Thymus (tissue), 14 donors: ENCODE data around the gene SUPT20HL1. TPM values are rescaled to one million over a fixed set of nuclear protein-coding genes. Genes with fewer than 3 reads are reported as not detected.
"Not testable (repeated sequence)": the region's sequence is repeated elsewhere in the genome, so short reads cannot be mapped to it uniquely, and the experiment has no call there.

Experiments used
- DNase-seq, 9 donors: peaks; one replicate each; pipeline ENCODE4 v3.0.0-alpha.2; 2013; ENCODE audit warnings: low spot score in 9 of 9, low read depth in 6 of 9, missing footprints in 1 of 9
- H3K27ac ChIP-seq, 2 donors: one replicate each; pipeline ENCODE4 v1.5.1; 2013; ENCODE audit warnings: control low read depth in 1 of 2, low read depth in 1 of 2, low read length in 1 of 2, mild to moderate bottlenecking in 1 of 2, moderate library complexity in 1 of 2
- H3K27me3 ChIP-seq, 2 donors: one replicate each; pipeline ENCODE4 v1.5.1; 2013; ENCODE audit warnings: low read length in 1 of 2; ENCODE audit not compliant: control insufficient read depth in 2 of 2, insufficient read depth in 1 of 2
- H3K36me3 ChIP-seq, 2 donors: one replicate each; pipeline ENCODE4 v1.5.1; 2013; ENCODE audit warnings: low read length in 1 of 2, mild to moderate bottlenecking in 1 of 2, moderate library complexity in 1 of 2; ENCODE audit not compliant: control insufficient read depth in 2 of 2, insufficient read depth in 2 of 2
- H3K4me1 ChIP-seq, 2 donors: one replicate each; pipeline ENCODE4 v1.5.1; 2013; ENCODE audit warnings: low read length in 2 of 2; ENCODE audit not compliant: control insufficient read depth in 2 of 2, insufficient read depth in 2 of 2
- H3K4me3 ChIP-seq, 2 donors: one replicate each; pipeline ENCODE4 v1.5.1; 2013; ENCODE audit warnings: low read length in 2 of 2, control low read depth in 1 of 2, mild to moderate bottlenecking in 1 of 2
- H3K9me3 ChIP-seq, 2 donors: one replicate each; pipeline ENCODE4 v1.5.1; 2013; ENCODE audit warnings: low read length in 1 of 2, mild to moderate bottlenecking in 1 of 2; ENCODE audit not compliant: control insufficient read depth in 2 of 2, insufficient read depth in 1 of 2
- WGBS: extraction: QIAGEN DNeasy Blood & Tissue Kit; methylation state at CpG from one replicate; pipeline ENCODE4 v1.1.7; 2013; 5-methylcytosine and 5-hydroxymethylcytosine counted together
- long read RNA-seq, 10 donors: transcript quantifications; one replicate each; lab custom pipeline, GENCODE V29; 2026
- polyA plus RNA-seq: library from polyadenylated mRNA; stranded (reverse); fragments of 200-250 nt; gene quantifications from one replicate; pipeline ENCODE4 v1.2.3, GENCODE V29; 2013
- total RNA-seq: library from RNA; stranded (reverse); fragments of 120-200 nt; gene quantifications from one replicate; pipeline ENCODE4 v1.2.4, GENCODE V29; 2013
- donor health status: healthy.

Gene SUPT20HL1
- total RNA-seq (not detected), polyA plus RNA-seq (0.02 TPM)
- long read RNA-seq, donor 1: 0 reads
- long read RNA-seq, donor 2: 0 reads
- long read RNA-seq, donor 3: 0 reads
- long read RNA-seq, donor 4: 0 reads
- long read RNA-seq, donor 5: 0 reads
- long read RNA-seq, donor 6: 0 reads
- long read RNA-seq, donor 7: 0 reads
- long read RNA-seq, donor 8: 0 reads
- long read RNA-seq, donor 9: 0 reads
- long read RNA-seq, donor 10: 0 reads

DNA sequence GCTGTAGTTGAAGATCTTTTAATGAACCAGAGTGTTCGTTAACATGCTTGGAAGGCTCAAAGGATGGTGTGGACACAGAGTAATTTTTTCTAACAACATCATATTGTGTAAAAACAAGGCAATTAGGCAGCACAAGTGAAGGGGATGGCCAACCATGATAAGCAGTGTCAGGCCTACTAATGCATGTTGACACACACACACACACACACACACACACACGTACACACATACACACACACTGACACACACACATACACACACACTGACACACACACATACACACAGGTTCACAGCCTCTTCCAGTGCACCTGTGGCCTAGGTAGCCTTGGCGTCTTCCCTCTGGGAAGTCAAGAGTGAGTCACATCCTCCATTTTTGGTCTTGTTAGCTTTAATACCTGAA lies at the start of gene SUPT20HL1:
Gene SUPT20HL1, plus strand, starts transcription at position 368 of the 400 bp plus-strand sequence. CDS start 2,122 bp downstream, outside the sequence.
- WGBS: 98% methylated on average over 3 of the region's 3 CpGs
- Histone ChIP-seq H3K27me3 (no peaks in the 10 kb centered on the region), H3K27ac (no peak within 1 kb of the TSS), H3K4me3 (no peak within 1 kb of the TSS), H3K36me3 (no peaks in the 10 kb centered on the region), H3K4me1 (peaks cover 0 to 6% of the 10 kb centered on the region in 2 donors), H3K9me3 (no peaks in the 10 kb centered on the region)
- no peak for DNase-seq

DNA sequence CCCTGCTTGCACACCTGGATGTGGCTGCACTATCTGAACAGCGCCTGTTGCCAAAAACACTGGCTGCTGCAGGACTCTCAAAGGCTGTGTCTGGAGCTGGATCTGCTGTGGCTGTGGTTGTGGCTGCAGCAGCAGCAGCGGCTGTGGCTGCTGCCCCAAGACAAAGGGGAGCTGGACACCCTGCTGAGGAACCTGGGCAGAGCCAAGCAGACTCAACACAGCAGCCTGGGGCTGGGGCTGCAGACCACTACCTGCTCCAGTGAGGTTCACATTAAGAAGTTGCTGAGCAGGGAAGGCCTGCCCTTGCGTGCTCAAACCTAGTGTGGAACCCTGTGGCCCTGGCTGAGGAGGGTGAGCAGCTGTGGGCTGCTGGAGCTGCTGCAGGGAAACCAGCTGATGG lies 49.5 kb upstream of the SUPT20HL1 start:
- H3K27ac ChIP-seq, H3K9me3 ChIP-seq, H3K4me3 ChIP-seq, DNase-seq, H3K36me3 ChIP-seq, H3K4me1 ChIP-seq, H3K27me3 ChIP-seq: not testable (repeated sequence)
- WGBS: 41% methylated on average over 3 of the region's 3 CpGs

DNA sequence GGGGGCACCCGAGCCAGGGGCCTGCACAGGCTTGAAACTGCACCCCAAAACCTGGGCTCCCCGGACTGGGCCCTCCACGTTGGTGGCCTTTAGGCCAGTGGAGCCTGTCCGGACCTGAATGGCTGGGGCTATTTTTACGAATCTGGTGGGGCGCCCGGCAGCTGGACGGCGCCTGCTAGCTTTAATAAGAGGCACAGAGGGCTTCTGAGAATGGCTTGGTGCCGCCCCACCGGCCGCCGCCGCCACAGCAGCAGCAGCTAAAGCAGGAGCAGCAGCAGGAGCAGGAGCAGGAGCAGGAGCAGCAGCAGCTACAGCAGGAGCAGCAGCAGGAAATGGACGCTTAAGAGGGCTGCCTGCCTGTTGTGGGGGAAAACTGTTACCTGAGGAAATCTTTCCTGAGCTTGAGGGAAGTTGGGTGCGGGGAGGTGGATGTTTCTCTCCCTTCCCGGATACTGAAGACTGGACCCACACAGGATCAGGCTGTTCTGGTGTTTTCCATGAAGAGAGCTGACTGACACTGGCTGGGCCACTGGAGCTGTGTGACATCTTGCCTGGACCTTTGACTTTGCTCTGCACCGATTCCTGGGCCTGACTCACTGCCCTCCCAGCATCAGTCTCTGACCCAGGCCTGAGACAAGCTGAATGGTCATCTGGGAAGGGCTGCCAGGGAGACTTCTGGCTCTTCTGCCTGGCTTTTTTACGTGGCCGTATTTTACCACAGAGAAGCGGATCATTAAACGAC lies 48.8 kb upstream of the SUPT20HL1 start:
- not testable (repeated sequence) for H3K36me3 ChIP-seq, DNase-seq, H3K27me3 ChIP-seq, H3K4me3 ChIP-seq, H3K27ac ChIP-seq, H3K9me3 ChIP-seq, H3K4me1 ChIP-seq
- 95% methylated on average over 21 of the region's 22 CpGs for WGBS

DNA sequence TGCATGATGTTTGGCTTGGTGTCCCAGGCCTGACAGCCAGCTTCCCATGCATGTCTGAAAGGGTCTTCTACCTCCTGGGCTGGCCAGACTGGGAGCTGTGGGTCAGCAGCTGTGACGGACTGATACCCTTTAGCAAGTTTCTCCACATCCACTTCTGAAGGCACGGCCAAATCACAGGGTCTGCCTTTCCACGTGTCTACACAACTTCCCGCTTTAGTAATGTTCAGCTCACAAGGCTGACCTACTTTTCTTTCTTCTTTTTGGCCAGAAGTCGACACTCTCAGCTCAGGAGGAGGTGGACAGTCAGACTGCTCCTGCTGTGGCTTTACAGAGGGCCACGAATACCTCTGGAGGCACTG lies 48.2 kb upstream of the SUPT20HL1 start:
- WGBS: 99% methylated on average over 6 of the region's 6 CpGs
- not testable (repeated sequence) for DNase-seq, H3K4me3 ChIP-seq, H3K36me3 ChIP-seq, H3K4me1 ChIP-seq, H3K27ac ChIP-seq, H3K9me3 ChIP-seq, H3K27me3 ChIP-seq

DNA sequence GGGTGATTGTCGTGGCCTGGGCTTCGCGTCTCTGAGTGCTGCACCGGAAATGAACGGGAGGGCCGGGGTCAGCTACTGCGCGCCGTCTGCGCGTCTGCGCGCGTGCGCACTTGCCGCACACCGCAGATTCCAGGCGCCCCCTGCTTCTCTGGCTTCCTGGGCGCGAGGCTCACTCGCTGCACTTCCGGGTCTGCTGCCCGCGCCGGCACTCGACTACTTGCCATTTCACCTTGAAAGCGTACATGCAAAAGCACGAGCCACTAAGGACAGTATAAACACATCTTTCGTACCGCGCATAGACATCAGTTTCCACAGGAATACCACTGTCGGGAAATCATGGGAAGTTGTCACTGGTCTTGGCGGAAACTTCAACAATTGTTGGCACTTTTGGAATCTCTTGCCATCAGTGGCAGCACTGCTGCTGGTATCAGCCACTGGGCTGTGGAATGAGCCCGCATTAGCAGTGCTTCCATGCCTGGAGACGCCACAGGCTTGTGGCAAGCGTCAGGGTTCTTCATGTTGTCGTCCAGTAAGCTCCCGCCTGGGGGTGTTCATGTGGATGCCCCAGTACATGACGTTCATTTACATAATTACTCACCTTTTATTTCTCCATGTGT lies 46.3 kb upstream of the SUPT20HL1 start, which contains the start of gene SUPT20HL2:
Gene SUPT20HL2, minus strand, starts transcription at position 51 of the 617 bp plus-strand sequence. CDS start 754 bp downstream, outside the sequence.
- no peak for DNase-seq
- Histone ChIP-seq H3K4me1 (no peaks in the 10 kb centered on the region), H3K27me3 (no peaks in the 10 kb centered on the region), H3K9me3 (no peaks in the 10 kb centered on the region), H3K36me3 (no peaks in the 10 kb centered on the region), H3K27ac (no peak within 1 kb of the TSS), H3K4me3 (no peak within 1 kb of the TSS)
- 99% methylated on average over 39 of the region's 39 CpGs for WGBS

DNA sequence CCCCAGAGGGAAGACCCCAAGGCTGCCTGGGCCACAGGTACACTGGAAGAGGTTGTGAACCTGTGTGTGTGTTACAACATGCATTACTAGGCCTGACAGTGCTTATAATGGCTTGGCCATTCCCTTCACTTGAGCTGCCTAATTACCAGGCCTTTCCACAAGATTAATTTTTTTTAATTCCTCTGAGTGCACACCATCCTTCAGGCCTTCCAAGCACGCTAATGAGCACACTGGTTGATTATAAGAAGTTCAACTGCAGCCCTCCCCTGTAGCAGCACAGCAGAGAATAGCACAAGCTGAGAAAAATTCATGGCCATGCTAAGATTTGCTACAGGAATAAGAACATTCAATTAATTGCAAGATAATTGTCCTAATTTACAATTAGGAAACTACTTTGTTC lies 44.3 kb upstream of the SUPT20HL1 start:
- Histone ChIP-seq H3K4me3 (no peak overlapping the region), H3K4me1 (no peaks in the 10 kb centered on the region), H3K27me3 (no peaks in the 10 kb centered on the region), H3K27ac (no peak overlapping the region), H3K36me3 (no peaks in the 10 kb centered on the region), H3K9me3 (no peaks in the 10 kb centered on the region)
- WGBS: 86% methylated on average over 1 of the region's 1 CpG
- no peak for DNase-seq

DNA sequence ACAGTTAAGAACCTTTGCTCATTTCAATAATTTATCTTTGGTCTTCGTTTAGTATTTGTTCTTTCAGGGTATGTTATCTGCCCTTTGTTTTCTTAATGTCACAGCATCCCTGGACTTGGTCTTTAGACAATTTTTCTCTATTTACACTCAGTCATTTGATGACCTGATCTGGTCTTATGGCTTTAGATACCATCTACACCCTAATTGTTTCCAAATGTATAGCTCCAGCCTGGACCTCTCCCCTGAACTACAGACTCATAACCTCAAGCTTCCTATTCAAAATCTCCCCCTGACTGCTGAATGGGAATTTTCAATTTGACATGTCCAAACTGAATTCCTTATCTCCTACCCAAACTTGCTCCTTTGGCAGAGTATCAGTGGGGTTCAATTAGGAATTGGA lies 42.9 kb upstream of the SUPT20HL1 start:
- Histone ChIP-seq H3K27me3 (no peaks in the 10 kb centered on the region), H3K9me3 (no peaks in the 10 kb centered on the region), H3K27ac (no peak overlapping the region), H3K4me1 (no peaks in the 10 kb centered on the region), H3K4me3 (no peak overlapping the region), H3K36me3 (no peaks in the 10 kb centered on the region)
- no peak for DNase-seq
- WGBS: 97% methylated on average over 1 of the region's 1 CpG

DNA sequence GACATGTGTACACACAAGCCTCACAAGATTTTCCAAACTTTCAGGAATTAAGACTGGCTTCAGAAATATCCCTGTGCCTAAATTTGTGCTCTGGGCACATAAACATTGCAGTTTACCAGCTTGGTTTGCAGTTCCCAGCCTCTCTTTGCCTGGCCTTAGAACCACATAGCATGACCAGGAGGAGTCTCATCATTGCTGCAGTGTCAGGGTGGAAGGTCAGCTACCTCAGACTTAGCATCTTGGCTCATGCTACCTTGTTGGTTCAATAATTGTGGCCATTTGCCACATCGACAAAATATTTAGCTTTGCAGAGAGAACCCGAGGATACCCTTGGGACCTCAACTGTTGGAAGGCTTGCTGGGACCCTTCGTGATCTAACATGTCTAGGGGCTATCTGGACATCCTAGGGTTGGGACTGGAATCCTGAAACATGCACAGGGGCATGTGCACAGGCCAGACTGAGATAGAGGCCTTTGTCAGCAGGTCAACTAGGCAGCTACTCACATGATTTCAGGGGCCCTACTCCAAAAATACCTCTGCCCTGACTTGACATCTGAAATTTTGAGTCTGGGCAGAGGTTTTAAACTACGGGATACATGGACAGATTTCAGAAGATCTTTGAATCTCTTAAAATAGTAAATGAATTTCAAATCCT lies 38.6 kb upstream of the SUPT20HL1 start:
- no peak overlapping the region for H3K27ac ChIP-seq
- no peaks in the 10 kb centered on the region for H3K9me3 ChIP-seq
- H3K4me1 ChIP-seq: no peaks in the 10 kb centered on the region
- no peaks in the 10 kb centered on the region for H3K36me3 ChIP-seq
- H3K27me3 ChIP-seq: no peaks in the 10 kb centered on the region
- H3K4me3 ChIP-seq: no peak overlapping the region
- DNase-seq: no peak
- WGBS: 96% methylated on average over 4 of the region's 4 CpGs

DNA sequence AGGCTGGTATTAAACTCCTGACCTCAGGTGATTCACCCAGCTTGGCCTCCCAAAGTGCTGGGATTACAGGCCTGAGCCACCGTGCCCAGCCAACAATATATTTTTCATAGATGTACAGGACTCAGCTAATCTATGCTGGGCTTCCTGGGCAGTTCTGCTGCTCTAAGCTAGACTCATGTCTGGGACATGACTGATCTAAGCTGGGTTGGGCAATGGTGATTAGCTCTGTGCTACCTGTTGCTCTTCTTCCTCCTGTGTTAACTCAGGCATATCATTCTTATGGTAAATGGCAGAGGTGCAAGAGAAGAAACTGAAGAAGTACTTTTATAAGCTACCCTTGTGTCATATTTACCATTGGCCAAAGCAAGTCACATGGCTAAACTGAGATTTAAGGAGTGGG lies 35.2 kb upstream of the SUPT20HL1 start:
- no peaks in the 10 kb centered on the region for H3K4me1 ChIP-seq
- no peak for DNase-seq
- H3K27me3 ChIP-seq: no peaks in the 10 kb centered on the region
- H3K36me3 ChIP-seq: no peaks in the 10 kb centered on the region
- 96% methylated on average over 1 of the region's 1 CpG for WGBS
- no peak overlapping the region for H3K4me3 ChIP-seq
- no peaks in the 10 kb centered on the region for H3K9me3 ChIP-seq
- H3K27ac ChIP-seq: no peak overlapping the region
